Measurements from ENCODE around the gene CALY.

DNA sequence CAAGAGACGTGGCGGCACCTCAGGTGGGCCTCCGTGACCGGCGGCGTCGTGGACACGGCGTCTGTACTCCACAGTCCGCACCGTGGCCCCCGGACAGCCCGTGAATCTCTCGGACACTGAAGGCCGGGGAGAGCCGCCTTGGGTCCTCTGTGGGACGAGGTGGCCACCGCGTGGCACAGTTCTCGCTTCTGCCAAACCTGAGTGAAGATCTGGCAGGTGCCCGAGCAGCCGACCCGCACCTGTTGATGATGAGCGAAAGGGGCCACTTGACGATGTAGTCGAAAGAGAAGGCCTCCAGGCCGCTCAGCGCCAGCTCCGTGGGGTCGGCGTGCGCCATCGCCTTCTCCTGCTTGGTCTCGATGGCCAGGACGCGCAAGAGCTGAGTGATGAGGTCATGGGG lies 51.5 kb downstream of the CALY start:
- TF ChIP-seq, protein P1, sequence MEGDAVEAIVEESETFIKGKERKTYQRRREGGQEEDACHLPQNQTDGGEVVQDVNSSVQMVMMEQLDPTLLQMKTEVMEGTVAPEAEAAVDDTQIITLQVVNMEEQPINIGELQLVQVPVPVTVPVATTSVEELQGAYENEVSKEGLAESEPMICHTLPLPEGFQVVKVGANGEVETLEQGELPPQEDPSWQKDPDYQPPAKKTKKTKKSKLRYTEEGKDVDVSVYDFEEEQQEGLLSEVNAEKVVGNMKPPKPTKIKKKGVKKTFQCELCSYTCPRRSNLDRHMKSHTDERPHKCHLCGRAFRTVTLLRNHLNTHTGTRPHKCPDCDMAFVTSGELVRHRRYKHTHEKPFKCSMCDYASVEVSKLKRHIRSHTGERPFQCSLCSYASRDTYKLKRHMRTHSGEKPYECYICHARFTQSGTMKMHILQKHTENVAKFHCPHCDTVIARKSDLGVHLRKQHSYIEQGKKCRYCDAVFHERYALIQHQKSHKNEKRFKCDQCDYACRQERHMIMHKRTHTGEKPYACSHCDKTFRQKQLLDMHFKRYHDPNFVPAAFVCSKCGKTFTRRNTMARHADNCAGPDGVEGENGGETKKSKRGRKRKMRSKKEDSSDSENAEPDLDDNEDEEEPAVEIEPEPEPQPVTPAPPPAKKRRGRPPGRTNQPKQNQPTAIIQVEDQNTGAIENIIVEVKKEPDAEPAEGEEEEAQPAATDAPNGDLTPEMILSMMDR (conservative IDR thresholded peaks at IDR 0.05; ENCODE audit: low read length), result no peak
- no peak for TF ChIP-seq EZH2phosphoT487 (IDR thresholded peaks at IDR 0.05; ENCODE audit: borderline replicate concordance)

Measured in Loucy (cell line).